ENCODE data around the gene ITPRID1.

Gene ITPRID1

GRCh38 chr7:31679574-31680305 is 165.8 kb downstream of the ITPRID1 start (continued):
- TF ChIP-seq ZBTB6 (tag by site-specific recombination; IDR thresholded peaks at IDR 0.05) (no peak), ZFHX2 (tag by site-specific recombination; conservative IDR thresholded peaks at IDR 0.05) (no peak), ZBTB44 (tag by site-specific recombination; IDR thresholded peaks at IDR 0.05) (no peak), ZNF585B (tag by site-specific recombination; IDR thresholded peaks at IDR 0.05) (no peak), ZFP41 (tag by site-specific recombination; IDR thresholded peaks at IDR 0.05; ENCODE audit: borderline replicate concordance) (no peak), ZNF544 (tag by site-specific recombination; IDR thresholded peaks at IDR 0.05) (no peak), ZNF830 (tag by site-specific recombination; IDR thresholded peaks at IDR 0.05; ENCODE audit: low read depth) (no peak)

GRCh38 chr7:31683445-31684225 is 169.7 kb downstream of the ITPRID1 start:
- CTCF ChIA-PET, result no interaction called here
- Histone ChIP-seq H3K4me1 (ENCODE audit: control insufficient read depth, insufficient read depth, low read length) (no peaks in the 10 kb centered on the region), H3K27ac (ENCODE audit: extremely low read depth, low read depth, low read length) (no peak overlapping the region), H3K36me3 (ENCODE audit: control insufficient read depth in 2 of 2, insufficient read depth in 1 of 2, low read length in 2 of 2) (no peaks in the 10 kb centered on the region), H3K4me3 (ENCODE audit: low read depth, low read length) (no peak overlapping the region), H3K9me3 (ENCODE audit: control insufficient read depth, insufficient read depth, low read depth, low read length) (no peaks in the 10 kb centered on the region)
- POLR2A ChIA-PET, result no interaction called here
- TF ChIP-seq ZNF747 (tag by site-specific recombination; IDR thresholded peaks at IDR 0.05) (no peak), REPIN1 (tag by site-specific recombination; IDR thresholded peaks at IDR 0.05; ENCODE audit: low read depth) (no peak), CTCF (tag by site-specific recombination; IDR thresholded peaks at IDR 0.05) (no peak), REST (tag by site-specific recombination; IDR thresholded peaks at IDR 0.05) (no peak), ZNF391 (tag by site-specific recombination; IDR thresholded peaks at IDR 0.05; ENCODE audit: borderline replicate concordance, low read depth) (no peak), ZNF621 (tag by site-specific recombination; IDR thresholded peaks at IDR 0.05) (no peak)

Data from HEK293 (cell line).